GM12878 (cell line): ENCODE measurements around the gene DPH1. TPM values are rescaled to one million over a fixed set of nuclear protein-coding genes. Genes with fewer than 3 reads are reported as not detected.

Experiments used
- ATAC-seq: fragments of 200-7000 bp; cut with Tn5 transposase; 3 replicates; pipeline ENCODE4 v1.9.1; 2020; ENCODE audit warnings: mild to moderate bottlenecking, moderate library complexity
- BruUV-seq: library from RNA; stranded (reverse); fragments of 400-500 nt; replicated peaks from 2 replicates; lab custom pipeline; 2021; lab: Mats Ljungman, UMichigan
- CTCF ChIA-PET: fragments of 300-600 bp; sonication (Branson Sonifier 250); formaldehyde crosslinking; extraction: SDS; loops from one replicate; lab custom pipeline; 2021; ENCODE audit warnings: inconsistent platforms; lab: Yijun Ruan, JAX
- POLR2A ChIA-PET: fragments of 350-600 bp; formaldehyde crosslinking; extraction: SDS; loops from one replicate; lab custom pipeline; 2021; ENCODE audit warnings: inconsistent platforms; lab: Charles Lee
- RAD21 ChIA-PET: fragments of 300-600 bp; sonication (Branson Sonifier 250); formaldehyde crosslinking; loops from one replicate; lab custom pipeline; 2023; ENCODE audit warnings: antibody characterized with exemption; ENCODE audit not compliant: unreplicated experiment; lab: Charles Lee
- SMC1A ChIA-PET: fragments of 300-600 bp; sonication (Branson Sonifier 250); formaldehyde crosslinking; loops from one replicate; lab custom pipeline; 2023; ENCODE audit not compliant: unreplicated experiment, uncharacterized antibody; lab: Charles Lee
- DNase-seq: peaks from one replicate; pipeline ENCODE4 v3.0.0-alpha.2; 2011; ENCODE audit warnings: low read depth, low spot score
- FAIRE-seq: peaks from 3 replicates; lab custom pipeline; 2011; peaks lifted over from hg19 to GRCh38; lab: Jason Lieb, UNC
- H2AFZ ChIP-seq: 2 replicates; pipeline ENCODE4 v1.6.0; 2011; ENCODE audit warnings: low read depth, low read length, control low read depth; ENCODE audit not compliant: control insufficient read depth
- H3K27ac ChIP-seq: 2 replicates; pipeline ENCODE4 v1.5.1; 2011; ENCODE audit warnings: control low read depth; ENCODE audit not compliant: control insufficient read depth, insufficient read depth
- H3K27me3 ChIP-seq, 2 experiments: replicated peaks in 1 of 2; 2 replicates each; pipeline versions ENCODE4 v1.6.0 to v1.6.1; 2011; ENCODE audit warnings: low read length in 1 of 2; ENCODE audit not compliant: control insufficient read depth in 2 of 2, insufficient read depth in 2 of 2
- H3K36me3 ChIP-seq, 2 experiments: 2 replicates each; pipeline ENCODE4 v1.5.1; 2011; ENCODE audit warnings: low read length in 1 of 2; ENCODE audit not compliant: control insufficient read depth in 2 of 2, insufficient read depth in 2 of 2
- H3K4me1 ChIP-seq: 2 replicates; pipeline ENCODE4 v1.6.1; 2011; ENCODE audit warnings: mild to moderate bottlenecking, low read length, moderate library complexity, mixed read lengths; ENCODE audit not compliant: control insufficient read depth, insufficient read depth
- H3K4me2 ChIP-seq: 2 replicates; pipeline ENCODE4 v1.6.0; 2011; ENCODE audit warnings: control low read depth; ENCODE audit not compliant: control insufficient read depth, insufficient read depth
- H3K4me3 ChIP-seq: fragments of 200-600 bp; sonication (generic); 2 replicates; pipeline ENCODE4 v1.5.1; 2016
- H3K79me2 ChIP-seq: 2 replicates; pipeline ENCODE4 v1.6.0; 2011; ENCODE audit warnings: low read length; ENCODE audit not compliant: control insufficient read depth, insufficient read depth
- H3K9ac ChIP-seq: 2 replicates; pipeline ENCODE4 v1.8.0; 2011; ENCODE audit warnings: low read length, control low read depth, mixed read lengths; ENCODE audit not compliant: control insufficient read depth, insufficient read depth
- H3K9me3 ChIP-seq: replicated peaks from 3 replicates; pipeline ENCODE4 v1.5.1; 2011; ENCODE audit warnings: mild to moderate bottlenecking, low read length; ENCODE audit not compliant: control insufficient read depth, insufficient read depth
- H4K20me1 ChIP-seq: 2 replicates; pipeline ENCODE4 v1.6.0; 2011; ENCODE audit not compliant: control insufficient read depth, insufficient read depth
- ATF7 ChIP-seq: fragments of 450-650 bp; IDR thresholded peaks from 2 replicates; pipeline ENCODE4 v1.6.1; 2016; ENCODE audit warnings: low read depth, mild to moderate bottlenecking
- BCL11A ChIP-seq: IDR thresholded peaks from 2 replicates; pipeline ENCODE4 v1.6.1; 2011; ENCODE audit warnings: low read depth, low read length
- FOS ChIP-seq: IDR thresholded peaks from 3 replicates; pipeline ENCODE4 v1.6.1; 2011; ENCODE audit warnings: borderline replicate concordance; ENCODE audit not compliant: insufficient read length; ENCODE audit errors: extremely low read depth
- FOXK2 ChIP-seq: fragments of 450-650 bp; IDR thresholded peaks from 2 replicates; pipeline ENCODE4 v1.6.1; 2017; ENCODE audit warnings: mild to moderate bottlenecking, moderate library complexity
- HDGF ChIP-seq: fragments of 450-650 bp; IDR thresholded peaks from 2 replicates; pipeline ENCODE4 v1.6.1; 2016; ENCODE audit warnings: antibody characterized with exemption
- JUNB ChIP-seq: IDR thresholded peaks from 2 replicates; pipeline ENCODE4 v1.6.1; 2016; ENCODE audit warnings: antibody characterized with exemption, mild to moderate bottlenecking
- NR2C2 ChIP-seq: IDR thresholded peaks from 2 replicates; pipeline ENCODE4 v1.6.1; 2011; ENCODE audit warnings: borderline replicate concordance, low read depth; ENCODE audit not compliant: control insufficient read depth, insufficient read length
- POLR2AphosphoS5 ChIP-seq: IDR thresholded peaks from 2 replicates; pipeline ENCODE4 v1.6.1; 2011; ENCODE audit warnings: mild to moderate bottlenecking, low read length, inconsistent platforms
- RFX5 ChIP-seq: IDR thresholded peaks from 2 replicates; pipeline ENCODE4 v1.6.1; 2011; ENCODE audit warnings: low read depth, low read length, improper control_type of control experiment
- SRF ChIP-seq, 2 experiments: IDR thresholded peaks; 2 replicates each; pipeline ENCODE4 v1.6.1; 2011; ENCODE audit warnings: low read depth in 2 of 2, low read length in 2 of 2, mild to moderate bottlenecking in 1 of 2, moderate library complexity in 1 of 2
- YY1 ChIP-seq: IDR thresholded peaks from 2 replicates; pipeline ENCODE4 v1.6.1; 2011; ENCODE audit warnings: low read depth, mild to moderate bottlenecking, low read length
- WGBS: methylation state at CpG from one replicate; pipeline ENCODE4 v1.1.6; 2016; ENCODE audit warnings: low lambda C conversion rate; ENCODE audit not compliant: insufficient replicate concordance, insufficient coverage; ENCODE audit errors: missing lambda C conversion rate; 5-methylcytosine and 5-hydroxymethylcytosine counted together
- in situ Hi-C: fragments of 300-500 bp; cut with MboI; formaldehyde crosslinking; loops from 9 replicates; pipeline ENCODE4 v1.14.3; 2018; ENCODE audit warnings: mixed read lengths
- intact Hi-C: fragments of 100-400 bp; cut with micrococcal nuclease; formaldehyde crosslinking; loops from one replicate; pipeline ENCODE4 v1.14.2; 2022; ENCODE audit not compliant: unreplicated experiment
- polyA plus RNA-seq, 11 experiments: library from polyadenylated mRNA; depleted of rRNA in 4 of 11; unstranded in 6 of 11; stranded (reverse) in 5 of 11; fragments of >200 nt; fragmentation: Nextera tagmentation in 4 of 11; fragmentation: Illumina TruSeq in 1 of 11; extraction: Ambion mirVana in 4 of 11; extraction: Trizol in 1 of 11; gene quantifications; 1 replicate in 1 of 11; 2 replicates in 10 of 11; pipeline versions ENCODE4 v1.2.1 to v1.2.3, GENCODE V29; 2011 to 2016; ENCODE audit warnings: inconsistent platforms in 2 of 11, missing spikeins in 2 of 11, low read depth in 1 of 11
- total RNA-seq, 4 experiments: library from RNA; depleted of rRNA in 3 of 4; stranded (reverse); fragments of >200 nt in 3 of 4; fragmentation: Illumina TruSeq in 1 of 4; extraction: Trizol in 1 of 4; gene quantifications; 2 replicates each; pipeline versions ENCODE4 v1.2.1 to v1.2.3, GENCODE V29; 2013 to 2021
- TF ChIP-seq, protein P1 (sequence below): fragments of 450-650 bp; IDR thresholded peaks from 2 replicates; pipeline ENCODE4 v1.6.1; 2014; ENCODE audit warnings: mild to moderate bottlenecking
- TF ChIP-seq, protein P2 (sequence below): IDR thresholded peaks from 2 replicates; pipeline ENCODE4 v1.6.1; 2012; ENCODE audit warnings: low read depth, low read length, improper control_type of control experiment
- TF ChIP-seq, protein P3 (sequence below): fragments of 450-650 bp; IDR thresholded peaks from 2 replicates; pipeline ENCODE4 v1.6.1; 2018; ENCODE audit warnings: borderline replicate concordance, mild to moderate bottlenecking; ENCODE audit not compliant: partially characterized antibody
- TF ChIP-seq, protein P4 (sequence below): IDR thresholded peaks from 2 replicates; pipeline ENCODE4 v1.6.1; 2011; ENCODE audit warnings: low read depth, mild to moderate bottlenecking, low read length, moderate library complexity, borderline replicate concordance; ENCODE audit errors: extremely low read depth
- TF ChIP-seq, protein P5 (sequence below): fragments of 450-650 bp; conservative IDR thresholded peaks from 2 replicates; pipeline ENCODE4 v1.6.1; 2017; ENCODE audit warnings: mild to moderate bottlenecking, moderate library complexity

DPH1 gene
- total and polyA plus RNA-seq, 10 of the 15 experiments (the other 5 are each of a cell fraction or from before 2014, with no cell fraction given): 0.29 to 33.6 (median 20.2) TPM

DNA sequence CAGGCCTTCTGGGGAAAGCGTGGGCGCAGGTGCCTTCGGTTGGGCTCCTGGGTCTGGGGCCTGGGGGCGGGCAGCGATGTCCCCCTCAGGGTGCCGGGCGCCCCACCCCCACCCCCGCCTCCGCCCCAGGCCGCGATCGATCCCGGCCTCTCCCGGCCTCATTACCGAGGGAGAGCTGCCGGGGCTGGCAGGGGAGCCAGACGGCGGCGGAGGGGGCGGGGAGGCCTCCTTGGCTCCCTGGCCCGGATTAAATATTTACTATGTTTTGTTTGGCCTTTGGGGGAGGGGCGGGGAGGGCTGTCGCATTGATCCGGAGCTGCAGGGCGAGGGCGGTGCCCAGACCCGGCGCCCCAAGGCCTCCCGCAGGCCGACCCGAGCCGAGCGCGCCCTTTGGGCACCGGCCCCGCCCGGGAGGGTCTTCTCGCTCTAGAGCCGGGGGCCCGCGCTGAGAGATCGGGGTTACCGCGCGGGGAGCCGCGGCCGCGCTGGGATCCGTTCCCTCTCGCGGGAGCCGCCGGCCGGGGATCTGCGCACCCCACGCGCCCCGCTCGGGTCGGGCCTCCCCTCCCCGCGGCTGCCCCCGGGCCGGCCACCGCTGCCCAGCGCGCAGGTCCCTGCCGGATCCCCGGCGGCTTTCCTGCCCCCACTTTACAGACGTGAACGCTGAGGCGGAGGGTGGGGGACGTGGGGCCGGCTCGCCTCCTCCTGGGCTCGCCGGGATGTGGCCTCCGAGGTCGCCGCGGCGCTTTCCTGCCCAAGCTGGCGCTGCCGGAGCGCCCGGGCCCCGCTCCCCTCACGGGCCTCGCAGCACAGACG, 31.8 kb upstream of the DPH1 start:
- DNase-seq (no peak), ATAC-seq (no peak), FAIRE-seq (no peak)
- H3K36me3 ChIP-seq: no peaks in the 10 kb centered on the region
- TF ChIP-seq FOXK2 (no peak), SRF (IDR thresholded peaks at IDR 0.05; ENCODE audit: low read depth in 2 of 2, low read length in 2 of 2) (no peak), NR2C2 (no peak), BCL11A (no peak), ATF7 (no peak), JUNB (no peak), FOS (no peak), RFX5 (no peak), YY1 (no peak), POLR2AphosphoS5 (no peak), HDGF (no peak)
- TF ChIP-seq, protein P1, sequence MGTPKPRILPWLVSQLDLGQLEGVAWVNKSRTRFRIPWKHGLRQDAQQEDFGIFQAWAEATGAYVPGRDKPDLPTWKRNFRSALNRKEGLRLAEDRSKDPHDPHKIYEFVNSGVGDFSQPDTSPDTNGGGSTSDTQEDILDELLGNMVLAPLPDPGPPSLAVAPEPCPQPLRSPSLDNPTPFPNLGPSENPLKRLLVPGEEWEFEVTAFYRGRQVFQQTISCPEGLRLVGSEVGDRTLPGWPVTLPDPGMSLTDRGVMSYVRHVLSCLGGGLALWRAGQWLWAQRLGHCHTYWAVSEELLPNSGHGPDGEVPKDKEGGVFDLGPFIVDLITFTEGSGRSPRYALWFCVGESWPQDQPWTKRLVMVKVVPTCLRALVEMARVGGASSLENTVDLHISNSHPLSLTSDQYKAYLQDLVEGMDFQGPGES: no peak
- TF ChIP-seq, protein P2, sequence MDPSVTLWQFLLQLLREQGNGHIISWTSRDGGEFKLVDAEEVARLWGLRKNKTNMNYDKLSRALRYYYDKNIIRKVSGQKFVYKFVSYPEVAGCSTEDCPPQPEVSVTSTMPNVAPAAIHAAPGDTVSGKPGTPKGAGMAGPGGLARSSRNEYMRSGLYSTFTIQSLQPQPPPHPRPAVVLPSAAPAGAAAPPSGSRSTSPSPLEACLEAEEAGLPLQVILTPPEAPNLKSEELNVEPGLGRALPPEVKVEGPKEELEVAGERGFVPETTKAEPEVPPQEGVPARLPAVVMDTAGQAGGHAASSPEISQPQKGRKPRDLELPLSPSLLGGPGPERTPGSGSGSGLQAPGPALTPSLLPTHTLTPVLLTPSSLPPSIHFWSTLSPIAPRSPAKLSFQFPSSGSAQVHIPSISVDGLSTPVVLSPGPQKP: no peak
- TF ChIP-seq, protein P3, sequence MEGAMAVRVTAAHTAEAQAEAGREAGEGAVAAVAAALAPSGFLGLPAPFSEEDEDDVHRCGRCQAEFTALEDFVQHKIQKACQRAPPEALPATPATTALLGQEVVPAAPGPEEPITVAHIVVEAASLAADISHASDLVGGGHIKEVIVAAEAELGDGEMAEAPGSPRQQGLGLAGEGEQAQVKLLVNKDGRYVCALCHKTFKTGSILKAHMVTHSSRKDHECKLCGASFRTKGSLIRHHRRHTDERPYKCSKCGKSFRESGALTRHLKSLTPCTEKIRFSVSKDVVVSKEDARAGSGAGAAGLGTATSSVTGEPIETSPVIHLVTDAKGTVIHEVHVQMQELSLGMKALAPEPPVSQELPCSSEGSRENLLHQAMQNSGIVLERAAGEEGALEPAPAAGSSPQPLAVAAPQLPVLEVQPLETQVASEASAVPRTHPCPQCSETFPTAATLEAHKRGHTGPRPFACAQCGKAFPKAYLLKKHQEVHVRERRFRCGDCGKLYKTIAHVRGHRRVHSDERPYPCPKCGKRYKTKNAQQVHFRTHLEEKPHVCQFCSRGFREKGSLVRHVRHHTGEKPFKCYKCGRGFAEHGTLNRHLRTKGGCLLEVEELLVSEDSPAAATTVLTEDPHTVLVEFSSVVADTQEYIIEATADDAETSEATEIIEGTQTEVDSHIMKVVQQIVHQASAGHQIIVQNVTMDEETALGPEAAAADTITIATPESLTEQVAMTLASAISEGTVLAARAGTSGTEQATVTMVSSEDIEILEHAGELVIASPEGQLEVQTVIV: no peak
- TF ChIP-seq, protein P4, sequence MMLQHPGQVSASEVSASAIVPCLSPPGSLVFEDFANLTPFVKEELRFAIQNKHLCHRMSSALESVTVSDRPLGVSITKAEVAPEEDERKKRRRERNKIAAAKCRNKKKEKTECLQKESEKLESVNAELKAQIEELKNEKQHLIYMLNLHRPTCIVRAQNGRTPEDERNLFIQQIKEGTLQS: no peak
- TF ChIP-seq, protein P5, sequence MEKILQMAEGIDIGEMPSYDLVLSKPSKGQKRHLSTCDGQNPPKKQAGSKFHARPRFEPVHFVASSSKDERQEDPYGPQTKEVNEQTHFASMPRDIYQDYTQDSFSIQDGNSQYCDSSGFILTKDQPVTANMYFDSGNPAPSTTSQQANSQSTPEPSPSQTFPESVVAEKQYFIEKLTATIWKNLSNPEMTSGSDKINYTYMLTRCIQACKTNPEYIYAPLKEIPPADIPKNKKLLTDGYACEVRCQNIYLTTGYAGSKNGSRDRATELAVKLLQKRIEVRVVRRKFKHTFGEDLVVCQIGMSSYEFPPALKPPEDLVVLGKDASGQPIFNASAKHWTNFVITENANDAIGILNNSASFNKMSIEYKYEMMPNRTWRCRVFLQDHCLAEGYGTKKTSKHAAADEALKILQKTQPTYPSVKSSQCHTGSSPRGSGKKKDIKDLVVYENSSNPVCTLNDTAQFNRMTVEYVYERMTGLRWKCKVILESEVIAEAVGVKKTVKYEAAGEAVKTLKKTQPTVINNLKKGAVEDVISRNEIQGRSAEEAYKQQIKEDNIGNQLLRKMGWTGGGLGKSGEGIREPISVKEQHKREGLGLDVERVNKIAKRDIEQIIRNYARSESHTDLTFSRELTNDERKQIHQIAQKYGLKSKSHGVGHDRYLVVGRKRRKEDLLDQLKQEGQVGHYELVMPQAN: no peak
- H3K4me2 ChIP-seq: no peak overlapping the region
- BruUV-seq: no TSS peak
- in situ Hi-C loops (no loop called here), intact Hi-C loops (no loop called here)
- no peak overlapping the region for H3K9ac ChIP-seq
- ChIA-PET CTCF (no interaction called here), SMC1A (no interaction called here), POLR2A (no interaction called here), RAD21 (no interaction called here)
- no peak overlapping the region for H2AFZ ChIP-seq
- H3K9me3 ChIP-seq: no peaks in the 10 kb centered on the region
- no peaks in the 10 kb centered on the region for H3K4me1 ChIP-seq
- H3K4me3 ChIP-seq: no peak overlapping the region
- H3K79me2 ChIP-seq: no peaks in the 10 kb centered on the region
- H4K20me1 ChIP-seq: no peaks in the 10 kb centered on the region
- H3K27me3 ChIP-seq: peaks cover 1 to 3% of the 10 kb centered on the region in 2 experiments; a peak in 3 of 4 replicates
- 17% methylated on average over 38 of the region's 92 CpGs for WGBS
- H3K27ac ChIP-seq: no peak overlapping the region
